Tibial nerve (tissue), 4 donors: ENCODE results near the gene HEG1. TPM values are rescaled to one million over a fixed set of nuclear protein-coding genes. Genes with fewer than 3 reads are reported as not detected.

Experiments used
- DNase-seq, 2 donors: peaks; one replicate each; pipeline ENCODE4 v3.0.0-alpha.2; 2019; ENCODE audit warnings: low spot score in 2 of 2
- H3K27ac ChIP-seq, 4 donors: fragments of 200-600 bp; sonication (generic) in 3 of 4; one replicate each; pipeline ENCODE4 v1.5.1; 2017 to 2019; ENCODE audit warnings: mild to moderate bottlenecking in 1 of 4
- H3K27me3 ChIP-seq, 2 donors: fragments of 200-600 bp; sonication (generic) in 1 of 2; one replicate each; pipeline versions ENCODE4 v1.5.1 to v1.6.0; 2017 to 2019
- H3K36me3 ChIP-seq, 3 donors: fragments of 200-600 bp; sonication (generic); one replicate each; pipeline ENCODE4 v1.5.1; 2018 to 2019
- H3K4me1 ChIP-seq, 4 donors: fragments of 200-600 bp; sonication (generic) in 3 of 4; one replicate each; pipeline ENCODE4 v1.5.1; 2017 to 2019
- H3K4me3 ChIP-seq, 4 donors: fragments of 200-600 bp; sonication (generic) in 3 of 4; one replicate each; pipeline ENCODE4 v1.5.1; 2017 to 2019; ENCODE audit warnings: mild to moderate bottlenecking in 1 of 4, moderate library complexity in 1 of 4
- H3K9me3 ChIP-seq, 4 donors: fragments of 200-600 bp; sonication (generic) in 3 of 4; one replicate each; pipeline ENCODE4 v1.5.1; 2017 to 2019
- CTCF ChIP-seq, 5 experiments: fragments of 200-600 bp in 3 of 5; fragments of 450-650 bp in 2 of 5; sonication (generic) in 3 of 5; IDR thresholded peaks; one replicate each; pipeline ENCODE4 v1.5.1; 2016 to 2019; ENCODE audit warnings: antibody characterized with exemption in 5 of 5, mild to moderate bottlenecking in 3 of 5, moderate library complexity in 2 of 5
- EP300 ChIP-seq, 2 donors: sonication (generic); formaldehyde crosslinking; IDR thresholded peaks; one replicate each; pipeline ENCODE4 v1.6.1; 2017; ENCODE audit warnings: antibody characterized with exemption in 2 of 2, mild to moderate bottlenecking in 1 of 2
- POLR2A ChIP-seq, 2 donors: fragments of 450-650 bp; IDR thresholded peaks; one replicate each; pipeline ENCODE4 v1.6.1; 2017; ENCODE audit warnings: antibody characterized with exemption in 2 of 2, mild to moderate bottlenecking in 2 of 2, moderate library complexity in 2 of 2
- WGBS, 2 donors: methylation state at CpG; one replicate each; pipeline ENCODE4 v1.1.5; 2018; 5-methylcytosine and 5-hydroxymethylcytosine counted together
- total RNA-seq, 4 donors: library from RNA; depleted of rRNA; stranded (reverse); fragments of >200 nt; gene quantifications; one replicate each; pipeline ENCODE4 v1.1.0, GENCODE V29; 2016

HEG1 gene
- total RNA-seq, 4 donors from 2014 or later, result 26.8 to 59.1 (median 42.5) TPM

- no peak overlapping the region for H3K4me3 ChIP-seq
- H3K27ac ChIP-seq, result no peak overlapping the region
- peaks cover 0 to 13% (median 6%) of the 10 kb centered on the region in 4 donors for H3K4me1 ChIP-seq
- WGBS, 2 donors, result 72 to 78% methylated on average over 5 of the region's 5 CpGs
- H3K36me3 ChIP-seq, result peaks cover 0 to 13% (median 0%) of the 10 kb centered on the region in 3 donors
- no peak for TF ChIP-seq POLR2A (IDR thresholded peaks at IDR 0.05)
- TF ChIP-seq EP300 (IDR thresholded peaks at IDR 0.05), result no peak
- TF ChIP-seq CTCF (IDR thresholded peaks at IDR 0.05), result no peak
- no peaks in the 10 kb centered on the region for H3K27me3 ChIP-seq
- no peak for DNase-seq
- H3K9me3 ChIP-seq, result peaks cover 0 to 6% (median 2%) of the 10 kb centered on the region in 4 donors
Observed at GRCh38 chr3:125033135-125033534, 22.7 kb downstream of the HEG1 start.

GRCh38 chr3:125032683-125033082, 23.1 kb downstream of the HEG1 start:
- DNase-seq, result no peak
- no peak for TF ChIP-seq CTCF (IDR thresholded peaks at IDR 0.05)
- no peak for TF ChIP-seq EP300 (IDR thresholded peaks at IDR 0.05)
- TF ChIP-seq POLR2A (IDR thresholded peaks at IDR 0.05), result no peak
- H3K27me3 ChIP-seq, result no peaks in the 10 kb centered on the region
- no peak overlapping the region for H3K4me3 ChIP-seq
- H3K27ac ChIP-seq, result no peak overlapping the region
- 72 to 83% methylated on average over 3 of the region's 3 CpGs for WGBS, 2 donors
- H3K9me3 ChIP-seq, result peaks cover 0 to 6% (median 2%) of the 10 kb centered on the region in 4 donors
- H3K4me1 ChIP-seq, result peaks cover 0 to 13% (median 6%) of the 10 kb centered on the region in 4 donors
- peaks cover 0 to 18% (median 0%) of the 10 kb centered on the region in 3 donors for H3K36me3 ChIP-seq

GRCh38 chr3:125032100-125032643, 23.6 kb downstream of the HEG1 start:
- no peak for DNase-seq
- peaks cover 0 to 23% (median 3%) of the 10 kb centered on the region in 3 donors for H3K36me3 ChIP-seq
- no peak for TF ChIP-seq CTCF (IDR thresholded peaks at IDR 0.05)
- TF ChIP-seq EP300 (IDR thresholded peaks at IDR 0.05), result no peak
- H3K9me3 ChIP-seq, result peaks cover 0 to 6% (median 2%) of the 10 kb centered on the region in 4 donors
- H3K27me3 ChIP-seq, result no peaks in the 10 kb centered on the region
- H3K4me1 ChIP-seq, result peaks cover 0 to 13% (median 6%) of the 10 kb centered on the region in 4 donors
- WGBS, 2 donors, result 54 to 64% methylated on average over 5 of the region's 5 CpGs
- no peak overlapping the region for H3K4me3 ChIP-seq
- no peak overlapping the region for H3K27ac ChIP-seq

GRCh38 chr3:125031544-125031943, 24.3 kb downstream of the HEG1 start:
- Histone ChIP-seq H3K27me3 (no peaks in the 10 kb centered on the region), H3K4me1 (peaks cover 0 to 13% (median 6%) of the 10 kb centered on the region in 4 donors), H3K9me3 (peaks cover 0 to 6% (median 2%) of the 10 kb centered on the region in 4 donors), H3K27ac (no peak overlapping the region), H3K4me3 (no peak overlapping the region), H3K36me3 (peaks cover 0 to 29% (median 9%) of the 10 kb centered on the region in 3 donors)
- TF ChIP-seq CTCF (IDR thresholded peaks at IDR 0.05), result no peak
- TF ChIP-seq POLR2A (IDR thresholded peaks at IDR 0.05), result no peak
- no peak for TF ChIP-seq EP300 (IDR thresholded peaks at IDR 0.05)
- 85 to 89% methylated on average over 4 of the region's 4 CpGs for WGBS, 2 donors
- no peak for DNase-seq

- WGBS, 2 donors, result 88 to 93% methylated on average over 4 of the region's 4 CpGs
Observed at GRCh38 chr3:125028657-125029056, 27.1 kb downstream of the HEG1 start.

More at GRCh38 chr3:125028657-125029056, 27.1 kb downstream of the HEG1 start:
- no peak for DNase-seq
- peaks cover 0 to 28% (median 11%) of the 10 kb centered on the region in 4 donors for H3K4me1 ChIP-seq
- H3K9me3 ChIP-seq, result no peaks in the 10 kb centered on the region
- no peak overlapping the region for H3K27ac ChIP-seq
- H3K4me3 ChIP-seq, result no peak overlapping the region
- TF ChIP-seq CTCF (IDR thresholded peaks at IDR 0.05) (no peak), EP300 (IDR thresholded peaks at IDR 0.05) (no peak)
- H3K36me3 ChIP-seq, result peaks cover 0 to 46% (median 9%) of the 10 kb centered on the region in 3 donors
- no peaks in the 10 kb centered on the region for H3K27me3 ChIP-seq
